Measurements from ENCODE around the gene SNAPC3.

DNA sequence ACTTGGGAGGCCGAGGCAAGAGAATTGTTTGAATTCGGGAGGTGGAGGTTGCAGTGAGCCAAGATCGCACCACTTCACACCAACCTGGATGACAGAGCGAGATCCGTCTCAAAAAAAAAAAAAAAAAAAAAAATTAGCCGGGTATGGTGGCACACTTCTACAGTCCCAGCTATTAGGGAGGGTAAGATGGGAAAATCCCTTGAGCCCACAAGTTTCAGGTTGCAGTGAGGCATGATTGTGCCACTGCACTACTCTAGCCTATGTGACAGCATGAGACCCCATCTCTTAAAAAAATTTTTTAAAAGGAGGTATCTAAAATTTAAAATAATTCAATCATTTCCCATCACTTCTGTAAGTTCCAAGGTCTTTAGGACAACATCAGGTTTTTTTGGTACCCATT lies 62.1 kb downstream of the SNAPC3 start:
- no peak for TF ChIP-seq CTCF (conservative IDR thresholded peaks at IDR 0.05; ENCODE audit: low read length)
- no peak for TF ChIP-seq EZH2phosphoT487 (IDR thresholded peaks at IDR 0.05; ENCODE audit: borderline replicate concordance, low read depth, low read length)

Data from OCI-LY7 (cell line).